WTC11 (cell line): ENCODE measurements around the gene NEURL1.

ENCODE experiments used
- CREM ChIP-seq: sonication (generic); formaldehyde crosslinking; IDR thresholded peaks from 2 replicates; pipeline ENCODE4 v1.8.1; 2022; ENCODE audit warnings: mild to moderate bottlenecking, missing genetic modification reagents, moderate library complexity
- CTCF ChIP-seq: fragments of 200-600 bp; IDR thresholded peaks from 2 replicates; pipeline ENCODE4 v1.8.0; 2022; ENCODE audit warnings: antibody characterized with exemption
- MXD4 ChIP-seq: fragments of 250-450 bp; sonication (Bioruptor Pico); IDR thresholded peaks from 2 replicates; pipeline ENCODE4 v1.8.0; 2021; ENCODE audit warnings: mild to moderate bottlenecking, moderate library complexity, borderline replicate concordance
- NR1H2 ChIP-seq: sonication (generic); formaldehyde crosslinking; IDR thresholded peaks from 2 replicates; pipeline ENCODE4 v1.9.0; 2021; ENCODE audit warnings: mild to moderate bottlenecking, moderate library complexity, missing genetic modification reagents
- TF ChIP-seq, protein P1 (sequence below): sonication (generic); formaldehyde crosslinking; IDR thresholded peaks from 2 replicates; pipeline ENCODE4 v1.8.0; 2022; ENCODE audit warnings: mild to moderate bottlenecking, missing genetic modification reagents
- TF ChIP-seq, protein P2 (sequence below): sonication (generic); formaldehyde crosslinking; IDR thresholded peaks from 2 replicates; pipeline ENCODE4 v1.8.0; 2022; ENCODE audit warnings: mild to moderate bottlenecking, missing genetic modification reagents

- TF ChIP-seq CREM (CRISPR knock-in tag) (no peak), CTCF (no peak), NR1H2 (CRISPR knock-in tag) (no peak), MXD4 (no peak)
- TF ChIP-seq, protein P1, sequence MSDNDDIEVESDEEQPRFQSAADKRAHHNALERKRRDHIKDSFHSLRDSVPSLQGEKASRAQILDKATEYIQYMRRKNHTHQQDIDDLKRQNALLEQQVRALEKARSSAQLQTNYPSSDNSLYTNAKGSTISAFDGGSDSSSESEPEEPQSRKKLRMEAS, result no peak
- TF ChIP-seq, protein P2, sequence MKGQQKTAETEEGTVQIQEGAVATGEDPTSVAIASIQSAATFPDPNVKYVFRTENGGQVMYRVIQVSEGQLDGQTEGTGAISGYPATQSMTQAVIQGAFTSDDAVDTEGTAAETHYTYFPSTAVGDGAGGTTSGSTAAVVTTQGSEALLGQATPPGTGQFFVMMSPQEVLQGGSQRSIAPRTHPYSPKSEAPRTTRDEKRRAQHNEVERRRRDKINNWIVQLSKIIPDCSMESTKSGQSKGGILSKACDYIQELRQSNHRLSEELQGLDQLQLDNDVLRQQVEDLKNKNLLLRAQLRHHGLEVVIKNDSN, result no peak
These were observed 7.0 kb downstream of the NEURL1 start for GRCh38 chr10:103500481-103500880.
